WTC11 (cell line): ENCODE results near the gene MARF1. TPM values are rescaled to one million over a fixed set of nuclear protein-coding genes. Genes with fewer than 3 reads are reported as not detected.
"Not testable (repeated sequence)": the region's sequence is repeated elsewhere in the genome, so short reads cannot be mapped to it uniquely, and the experiment has no call there.

Experiments
- ATAC-seq: fragments of 200-7000 bp; cut with Tn5 transposase; 2 replicates; pipeline ENCODE4 v1.10.0; 2021; ENCODE audit warnings: mild to moderate bottlenecking, moderate library complexity
- CTCF ChIA-PET: fragments of 300-600 bp; sonication (Branson Sonifier 250); formaldehyde crosslinking; loops from one replicate; lab custom pipeline; 2021; ENCODE audit warnings: antibody characterized with exemption; lab: Charles Lee
- POLR2A ChIA-PET: fragments of 350-600 bp; sonication (Branson Sonifier 250); formaldehyde crosslinking; loops from one replicate; lab custom pipeline; 2021; ENCODE audit warnings: antibody characterized with exemption; lab: Charles Lee
- DNase-seq: peaks from one replicate; pipeline ENCODE4 v3.0.0; 2021; ENCODE audit warnings: low spot score
- H3K27ac Mint-ChIP-seq: 2 replicates; pipeline ENCODE4 v1.8.0; 2021; ENCODE audit warnings: mixed read lengths
- H3K27me3 Mint-ChIP-seq: 2 replicates; pipeline ENCODE4 v1.8.0; 2021; ENCODE audit warnings: low read depth, mild to moderate bottlenecking, moderate library complexity, mixed read lengths
- H3K36me3 Mint-ChIP-seq: 2 replicates; pipeline ENCODE4 v1.8.0; 2021; ENCODE audit warnings: mixed read lengths
- H3K4me1 Mint-ChIP-seq: 2 replicates; pipeline ENCODE4 v1.8.0; 2022; ENCODE audit warnings: mixed read lengths
- H3K4me3 Mint-ChIP-seq: 2 replicates; pipeline ENCODE4 v1.8.0; 2021; ENCODE audit warnings: mild to moderate bottlenecking, moderate library complexity, mixed read lengths
- H3K9me3 Mint-ChIP-seq: 2 replicates; pipeline ENCODE4 v1.8.0; 2021; ENCODE audit warnings: mixed read lengths
- ARID4B ChIP-seq: sonication (generic); formaldehyde crosslinking; IDR thresholded peaks from 2 replicates; pipeline ENCODE4 v1.8.0; 2023; ENCODE audit warnings: missing genetic modification reagents, mild to moderate bottlenecking, borderline replicate concordance
- ATF2 ChIP-seq: sonication (generic); formaldehyde crosslinking; IDR thresholded peaks from 2 replicates; pipeline ENCODE4 v1.8.1; 2022; ENCODE audit warnings: low read depth, missing genetic modification reagents, borderline replicate concordance
- ESRRA ChIP-seq: sonication (generic); formaldehyde crosslinking; IDR thresholded peaks from 2 replicates; pipeline ENCODE4 v1.8.1; 2022; ENCODE audit warnings: mild to moderate bottlenecking, missing genetic modification reagents, borderline replicate concordance
- FOXP4 ChIP-seq: sonication (generic); formaldehyde crosslinking; IDR thresholded peaks from 2 replicates; pipeline ENCODE4 v1.8.0; 2022; ENCODE audit warnings: mild to moderate bottlenecking, missing genetic modification reagents
- GABPB1 ChIP-seq: sonication (generic); formaldehyde crosslinking; IDR thresholded peaks from 2 replicates; pipeline ENCODE4 v1.8.1; 2023; ENCODE audit warnings: mild to moderate bottlenecking, missing genetic modification reagents
- GTF2I ChIP-seq: fragments of 250-450 bp; sonication (Bioruptor Pico); conservative IDR thresholded peaks from 2 replicates; pipeline ENCODE4 v1.4.0; 2021; ENCODE audit warnings: mild to moderate bottlenecking
- KAT7 ChIP-seq: sonication (generic); formaldehyde crosslinking; IDR thresholded peaks from 2 replicates; pipeline ENCODE4 v1.8.1; 2023; ENCODE audit warnings: missing genetic modification reagents, mild to moderate bottlenecking, borderline replicate concordance
- MYBL2 ChIP-seq: sonication (generic); formaldehyde crosslinking; IDR thresholded peaks from 2 replicates; pipeline ENCODE4 v1.8.1; 2023; ENCODE audit warnings: mild to moderate bottlenecking, moderate library complexity, missing genetic modification reagents
- SMAD4 ChIP-seq: sonication (generic); formaldehyde crosslinking; IDR thresholded peaks from 2 replicates; pipeline ENCODE4 v1.8.0; 2022; ENCODE audit warnings: mild to moderate bottlenecking, missing genetic modification reagents
- TCF7 ChIP-seq: sonication (generic); formaldehyde crosslinking; IDR thresholded peaks from 2 replicates; pipeline ENCODE4 v1.8.0; 2022; ENCODE audit warnings: mild to moderate bottlenecking, low read depth, missing genetic modification reagents, moderate library complexity
- ZNF263 ChIP-seq: sonication (generic); formaldehyde crosslinking; IDR thresholded peaks from 2 replicates; pipeline ENCODE4 v1.8.1; 2022; ENCODE audit warnings: low read depth, mild to moderate bottlenecking, moderate library complexity, missing genetic modification reagents
- ZNF317 ChIP-seq: sonication (generic); formaldehyde crosslinking; IDR thresholded peaks from 2 replicates; pipeline ENCODE4 v1.8.1; 2023; ENCODE audit warnings: low read depth, mild to moderate bottlenecking, moderate library complexity, missing genetic modification reagents, borderline replicate concordance
- ZNF423 ChIP-seq: fragments of 250-450 bp; sonication (Bioruptor Pico); IDR thresholded peaks from 2 replicates; pipeline ENCODE4 v2.1.2; 2022; ENCODE audit warnings: mild to moderate bottlenecking, moderate library complexity
- ZNF512 ChIP-seq: sonication (generic); formaldehyde crosslinking; IDR thresholded peaks from 2 replicates; pipeline ENCODE4 v1.8.1; 2022; ENCODE audit warnings: missing genetic modification reagents, borderline replicate concordance
- total RNA-seq: library from RNA; stranded (reverse); gene quantifications from 3 replicates; pipeline ENCODE4 v1.2.3, GENCODE V29; 2021

The MARF1 gene
- total RNA-seq, 1 experiment from 2014 or later, result 31.9 TPM

- no peak for TF ChIP-seq ARID4B
Observed at GRCh38 chr16:15609286-15609649, 33.7 kb downstream of the MARF1 start (continued).

- no peaks in the 10 kb centered on the region for H3K27me3 Mint-ChIP-seq
- POLR2A ChIA-PET, result no interaction called here
- no peak for ATAC-seq
- H3K4me3 Mint-ChIP-seq, result no peak overlapping the region
- no peaks in the 10 kb centered on the region for H3K9me3 Mint-ChIP-seq
- H3K36me3 Mint-ChIP-seq, result peaks cover 67% of the 10 kb centered on the region
- no peak for DNase-seq
- no peaks in the 10 kb centered on the region for H3K4me1 Mint-ChIP-seq
- peak; percentile 83 for TF ChIP-seq GABPB1 (CRISPR knock-in tag)
- no peak for TF ChIP-seq ZNF317
- H3K27ac Mint-ChIP-seq, result no peak overlapping the region
- CTCF ChIA-PET, result interaction anchor here (0.7 kb wide), 1 partner anchor 42 kb away, joined by 3 read pairs; no protein-coding TSS in a partner anchor
Observed at GRCh38 chr16:15608398-15609285, 34.3 kb downstream of the MARF1 start.

- no peak overlapping the region for H3K27ac Mint-ChIP-seq
- no peak for TF ChIP-seq TCF7 (CRISPR knock-in tag)
- TF ChIP-seq ZNF263 (CRISPR knock-in tag), result no peak
- peak; percentile 34; the same call in 1 of the 2 replicates for TF ChIP-seq GABPB1 (CRISPR knock-in tag)
- TF ChIP-seq ZNF317, result no peak
- TF ChIP-seq SMAD4, result no peak
- no peak for TF ChIP-seq ZNF423 (CRISPR knock-in tag)
- TF ChIP-seq ESRRA, result no peak
- TF ChIP-seq, all 79 proteins: peak for 1
- POLR2A ChIA-PET, result no interaction called here
Observed at GRCh38 chr16:15607700-15608396, 35.1 kb downstream of the MARF1 start.

GRCh38 chr16:15607221-15607699 lies 35.7 kb downstream of the MARF1 start:
- Mint-ChIP-seq H3K36me3 (peaks cover 65% of the 10 kb centered on the region), H3K27ac (0 out of 2 replicates have a peak overlapping the region, but pooled peaks have one; percentile 7)
- DNase-seq, H3K4me1 Mint-ChIP-seq, POLR2A ChIA-PET, H3K4me3 Mint-ChIP-seq, H3K27me3 Mint-ChIP-seq, CTCF ChIA-PET, ATAC-seq, H3K9me3 Mint-ChIP-seq: not testable (repeated sequence)

More at GRCh38 chr16:15607700-15608396, 35.1 kb downstream of the MARF1 start:
- DNase-seq (no peak), ATAC-seq (no peak)
- CTCF ChIA-PET, result interaction anchor here (0.7 kb wide), 1 partner anchor 43 kb away, joined by 3 read pairs; no protein-coding TSS in a partner anchor
- Mint-ChIP-seq H3K4me3 (no peak overlapping the region), H3K9me3 (no peaks in the 10 kb centered on the region), H3K36me3 (peaks cover 66% of the 10 kb centered on the region), H3K27me3 (no peaks in the 10 kb centered on the region), H3K4me1 (no peaks in the 10 kb centered on the region)

GRCh38 chr16:15606518-15607220 lies 36.3 kb downstream of the MARF1 start:
- H3K36me3 Mint-ChIP-seq, result peaks cover 67% of the 10 kb centered on the region
- no peaks in the 10 kb centered on the region for H3K27me3 Mint-ChIP-seq
- DNase-seq (no peak), ATAC-seq (no peak)
- no peaks in the 10 kb centered on the region for H3K4me1 Mint-ChIP-seq
- H3K27ac Mint-ChIP-seq, result peak overlapping the region; percentile 7
- no peak overlapping the region for H3K4me3 Mint-ChIP-seq
- CTCF ChIA-PET, result no interaction called here
- no peaks in the 10 kb centered on the region for H3K9me3 Mint-ChIP-seq
- POLR2A ChIA-PET, result no interaction called here
- no peak for TF ChIP-seq FOXP4 (CRISPR knock-in tag)
- no peak for TF ChIP-seq MYBL2
- no peak for TF ChIP-seq GTF2I (CRISPR knock-in tag)
- TF ChIP-seq ZNF512, result no peak
- TF ChIP-seq KAT7 (CRISPR knock-in tag), result no peak
- no peak for TF ChIP-seq ATF2 (CRISPR knock-in tag)
